Ishikawa (cell line): Measurements from ENCODE around the gene STK38L.

Source experiments
- CEBPB ChIP-seq: IDR thresholded peaks from 2 replicates; pipeline ENCODE4 v1.6.1; 2012
- EGR1 ChIP-seq: IDR thresholded peaks from 2 replicates; pipeline ENCODE4 v1.6.1; 2012
- EP300 ChIP-seq: IDR thresholded peaks from 2 replicates; pipeline ENCODE4 v1.6.1; 2012; ENCODE audit warnings: borderline replicate concordance
- TAF1 ChIP-seq: IDR thresholded peaks from 2 replicates; pipeline ENCODE4 v1.6.1; 2012; ENCODE audit warnings: low read depth, mild to moderate bottlenecking
- TCF12 ChIP-seq: IDR thresholded peaks from 2 replicates; pipeline ENCODE4 v1.6.1; 2012; ENCODE audit warnings: low read depth
- TEAD4 ChIP-seq: IDR thresholded peaks from 2 replicates; pipeline ENCODE4 v1.6.1; 2012
- TF ChIP-seq, protein P1 (sequence below): IDR thresholded peaks from 2 replicates; pipeline ENCODE4 v1.6.1; 2012; ENCODE audit warnings: low read depth, mild to moderate bottlenecking
- TF ChIP-seq, protein P2 (sequence below): IDR thresholded peaks from 2 replicates; pipeline ENCODE4 v1.6.1; 2012

DNA sequence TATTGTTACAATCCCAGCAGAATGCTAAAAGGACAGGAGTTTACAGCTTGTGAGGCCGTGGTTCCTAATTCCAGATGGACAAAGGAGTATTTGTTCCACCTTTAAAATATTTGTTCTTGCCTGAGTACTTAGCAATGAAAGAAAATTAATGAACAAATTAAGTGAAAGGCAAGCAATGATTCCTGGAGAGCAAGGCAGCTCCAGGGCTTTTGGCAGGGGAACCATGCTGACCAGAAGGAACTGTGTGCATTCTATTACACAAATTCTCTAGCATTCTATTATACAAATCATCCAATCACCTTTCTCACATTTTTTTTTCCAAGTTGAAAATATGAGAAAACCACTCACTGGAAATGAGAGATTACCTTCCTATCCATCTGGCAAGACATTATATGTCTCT lies 86.8 kb downstream of the STK38L start:
- TF ChIP-seq, protein P1, sequence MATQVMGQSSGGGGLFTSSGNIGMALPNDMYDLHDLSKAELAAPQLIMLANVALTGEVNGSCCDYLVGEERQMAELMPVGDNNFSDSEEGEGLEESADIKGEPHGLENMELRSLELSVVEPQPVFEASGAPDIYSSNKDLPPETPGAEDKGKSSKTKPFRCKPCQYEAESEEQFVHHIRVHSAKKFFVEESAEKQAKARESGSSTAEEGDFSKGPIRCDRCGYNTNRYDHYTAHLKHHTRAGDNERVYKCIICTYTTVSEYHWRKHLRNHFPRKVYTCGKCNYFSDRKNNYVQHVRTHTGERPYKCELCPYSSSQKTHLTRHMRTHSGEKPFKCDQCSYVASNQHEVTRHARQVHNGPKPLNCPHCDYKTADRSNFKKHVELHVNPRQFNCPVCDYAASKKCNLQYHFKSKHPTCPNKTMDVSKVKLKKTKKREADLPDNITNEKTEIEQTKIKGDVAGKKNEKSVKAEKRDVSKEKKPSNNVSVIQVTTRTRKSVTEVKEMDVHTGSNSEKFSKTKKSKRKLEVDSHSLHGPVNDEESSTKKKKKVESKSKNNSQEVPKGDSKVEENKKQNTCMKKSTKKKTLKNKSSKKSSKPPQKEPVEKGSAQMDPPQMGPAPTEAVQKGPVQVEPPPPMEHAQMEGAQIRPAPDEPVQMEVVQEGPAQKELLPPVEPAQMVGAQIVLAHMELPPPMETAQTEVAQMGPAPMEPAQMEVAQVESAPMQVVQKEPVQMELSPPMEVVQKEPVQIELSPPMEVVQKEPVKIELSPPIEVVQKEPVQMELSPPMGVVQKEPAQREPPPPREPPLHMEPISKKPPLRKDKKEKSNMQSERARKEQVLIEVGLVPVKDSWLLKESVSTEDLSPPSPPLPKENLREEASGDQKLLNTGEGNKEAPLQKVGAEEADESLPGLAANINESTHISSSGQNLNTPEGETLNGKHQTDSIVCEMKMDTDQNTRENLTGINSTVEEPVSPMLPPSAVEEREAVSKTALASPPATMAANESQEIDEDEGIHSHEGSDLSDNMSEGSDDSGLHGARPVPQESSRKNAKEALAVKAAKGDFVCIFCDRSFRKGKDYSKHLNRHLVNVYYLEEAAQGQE = no peak
- no peak for TF ChIP-seq TAF1
- no peak for TF ChIP-seq EP300
- TF ChIP-seq, protein P2, sequence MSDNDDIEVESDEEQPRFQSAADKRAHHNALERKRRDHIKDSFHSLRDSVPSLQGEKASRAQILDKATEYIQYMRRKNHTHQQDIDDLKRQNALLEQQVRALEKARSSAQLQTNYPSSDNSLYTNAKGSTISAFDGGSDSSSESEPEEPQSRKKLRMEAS = no peak; the same call in none of the 2 replicates
- TF ChIP-seq TEAD4 = no peak
- TF ChIP-seq TCF12 = no peak
- no peak for TF ChIP-seq CEBPB
- no peak for TF ChIP-seq EGR1
